Heart left ventricle (tissue), 16 donors: Measurements from ENCODE around the gene SEC14L3. TPM values are rescaled to one million over a fixed set of nuclear protein-coding genes. Genes with fewer than 3 reads are reported as not detected.
A peak's percentile ranks its signal among the peaks of the same experiment; 100 is the strongest.
"Not testable (repeated sequence)": the region's sequence is repeated elsewhere in the genome, so short reads cannot be mapped to it uniquely, and the experiment has no call there.

Experiments
- ATAC-seq, 4 donors: fragments of 200-7000 bp; cut with Tn5 transposase; one replicate each; pipeline ENCODE4 v1.9.1; 2020 to 2022; ENCODE audit warnings: moderate library complexity in 4 of 4, mild to moderate bottlenecking in 3 of 4, moderate number of reproducible peaks in 1 of 4
- DNase-seq, 5 donors: peaks; one replicate each; pipeline ENCODE4 v3.0.0-alpha.2; 2020
- H3K27ac ChIP-seq, 12 donors: fragments of 200-600 bp; sonication (generic) in 4 of 12; one replicate each; pipeline versions ENCODE4 v1.5.0 to v1.8.0; 2016 to 2022; ENCODE audit warnings: mild to moderate bottlenecking in 2 of 12
- H3K27me3 ChIP-seq, 9 donors: fragments of 200-600 bp; sonication (generic) in 2 of 9; one replicate each; pipeline versions ENCODE4 v1.5.1 to v1.8.0; 2016 to 2022; ENCODE audit warnings: mild to moderate bottlenecking in 3 of 9
- H3K36me3 ChIP-seq, 9 donors: fragments of 200-600 bp; sonication (generic) in 2 of 9; one replicate each; pipeline versions ENCODE4 v1.5.0 to v1.8.0; 2018 to 2022; ENCODE audit warnings: mild to moderate bottlenecking in 2 of 9
- H3K4me1 ChIP-seq, 12 donors: fragments of 200-600 bp; sonication (generic) in 4 of 12; one replicate each; pipeline versions ENCODE4 v1.5.0 to v1.8.0; 2016 to 2022; ENCODE audit warnings: mild to moderate bottlenecking in 3 of 12
- H3K4me3 ChIP-seq, 12 donors: fragments of 200-600 bp; sonication (generic) in 4 of 12; one replicate each; pipeline versions ENCODE4 v1.5.0 to v1.8.0; 2017 to 2022; ENCODE audit warnings: mild to moderate bottlenecking in 9 of 12, moderate library complexity in 4 of 12
- H3K9me3 ChIP-seq, 12 donors: fragments of 200-600 bp; sonication (generic) in 4 of 12; one replicate each; pipeline versions ENCODE4 v1.5.0 to v1.8.0; 2016 to 2022; ENCODE audit warnings: mild to moderate bottlenecking in 1 of 12
- CTCF ChIP-seq, 12 donors: fragments of 200-600 bp; sonication (generic) in 4 of 12; IDR thresholded peaks; one replicate each; pipeline versions ENCODE4 v1.5.0 to v1.8.0; 2018 to 2022; ENCODE audit warnings: antibody characterized with exemption in 12 of 12, mild to moderate bottlenecking in 5 of 12
- POLR2A ChIP-seq, 2 donors: fragments of 450-650 bp; IDR thresholded peaks; one replicate each; pipeline ENCODE4 v1.6.1; 2017; ENCODE audit warnings: antibody characterized with exemption in 2 of 2, mild to moderate bottlenecking in 2 of 2, moderate library complexity in 2 of 2
- WGBS, 4 donors: extraction: QIAGEN DNeasy Blood & Tissue Kit in 2 of 4; methylation state at CpG; one replicate each; pipeline versions ENCODE4 v1.1.5 to v1.1.7; 2013 to 2018; 5-methylcytosine and 5-hydroxymethylcytosine counted together
- intact Hi-C, 10 donors: fragments of 100-400 bp; cut with DNase I; formaldehyde crosslinking; loops; one replicate each; pipeline versions ENCODE4 v1.11.1 to v1.14.2; 2022
- polyA plus RNA-seq, 2 donors: library from polyadenylated mRNA; stranded (reverse); fragments of 200-250 nt; gene quantifications; one replicate each; pipeline ENCODE4 v1.2.3, GENCODE V29; 2013
- total RNA-seq, 9 donors: library from RNA; depleted of rRNA in 2 of 9; stranded (reverse); fragments of >200 nt in 2 of 9; fragmentation: NEBNext Ultra II Directional in 3 of 9; extraction: Animal tissue kit (Norgen Biotek cat#: 25700) in 3 of 9; gene quantifications; one replicate each; pipeline versions ENCODE4 v1.1.0 to v1.2.4, GENCODE V29; 2016 to 2023
- donor health status: ischemic (EF 13 %, LVEDD 7.1; RV severe dilation, severe dysfunction).
- donor health status: healthy with polysubstance abuse.
- donor health status: DM: no; HTN: yes; CAD: no.
- donor health status: DM: no; HTN: no; CAD: no.
- donor health status: ischemic (EF 25% LVEDD 6.9; RV normal size, moderate dysfunction).
- donor health status: ischemic (EF 25% LVEDD 5.7; RV mildly dilated, moderate dysfunction).
- donor health status: healthy.
- donor health status: DM: yes; HTN: yes; CAD: no.
- donor health status: ischemic (EF 35%, LVEDD 5.7; RV mildly dilated, moderate dysfunction).
- donor health status: nonischemic (EF 11% LVEDD 7.7; RV severe dilation, severe dysfunction).
- donor health status: DM: yes; HTN: yes; CAD: no.
- donor health status: PGD.
- donor health status: ischemic (EF 29% LVEDD 5.4; RV normal size, mild dysfunction).
- donor health status: nonischemic (EF 23%, LVEDD 6.1; RV moderate dilation, normal function).

The SEC14L3 gene
- total and polyA plus RNA-seq, 11 donors, result not detected

DNA sequence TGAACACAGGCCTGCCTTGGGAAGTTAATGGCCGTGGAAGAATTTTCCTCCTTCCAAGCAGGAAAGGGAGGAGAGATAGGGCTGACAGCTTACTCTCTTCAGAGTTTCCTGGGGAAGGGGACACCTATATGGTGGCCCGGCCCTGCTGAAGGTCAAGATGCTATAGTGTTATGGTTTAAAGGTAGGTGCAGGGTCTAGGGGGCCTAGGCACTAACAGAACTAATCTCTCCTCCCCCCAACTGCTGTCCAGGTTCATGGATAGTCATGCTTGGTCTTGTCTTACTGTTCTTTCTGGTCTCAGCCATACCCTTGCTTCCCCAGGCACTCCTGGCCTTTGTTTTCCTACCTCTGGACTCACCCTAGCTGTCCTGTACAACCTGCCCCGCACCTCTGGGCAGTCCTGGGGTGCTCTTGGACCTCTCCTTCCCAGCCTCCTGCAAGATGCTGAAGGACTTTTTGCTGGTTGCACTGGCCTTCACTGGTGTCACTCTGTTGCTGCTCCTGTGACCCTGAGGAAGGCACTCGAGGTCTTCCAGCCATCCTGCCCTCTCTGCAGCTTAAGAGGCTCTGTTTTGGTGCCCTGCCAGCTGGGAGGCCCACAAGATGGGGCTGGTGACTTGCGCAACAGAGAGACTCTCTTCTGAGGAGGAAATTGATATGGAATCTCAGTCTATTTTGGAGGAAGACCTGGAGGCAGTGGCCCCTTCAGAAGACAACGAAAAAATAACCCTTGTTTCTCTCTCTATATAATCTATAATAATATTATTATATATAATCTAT is 17.9 kb downstream of the SEC14L3 start:
- no peak for ATAC-seq
- intact Hi-C loops, result no loop called here
- H3K9me3 ChIP-seq, result no peaks in the 10 kb centered on the region
- 54 to 60% (median 56%) methylated on average over 6 of the region's 6 CpGs for WGBS, 4 donors
- no peaks in the 10 kb centered on the region for H3K36me3 ChIP-seq
- H3K27me3 ChIP-seq, result peaks cover 0 to 23% (median 0%) of the 10 kb centered on the region in 9 donors
- H3K27ac ChIP-seq, result no peak overlapping the region
- TF ChIP-seq CTCF (IDR thresholded peaks at IDR 0.05) (no peak), POLR2A (IDR thresholded peaks at IDR 0.05) (no peak)
- DNase-seq, result no peak
- H3K4me3 ChIP-seq, result no peak overlapping the region
- H3K4me1 ChIP-seq, result no peaks in the 10 kb centered on the region

DNA sequence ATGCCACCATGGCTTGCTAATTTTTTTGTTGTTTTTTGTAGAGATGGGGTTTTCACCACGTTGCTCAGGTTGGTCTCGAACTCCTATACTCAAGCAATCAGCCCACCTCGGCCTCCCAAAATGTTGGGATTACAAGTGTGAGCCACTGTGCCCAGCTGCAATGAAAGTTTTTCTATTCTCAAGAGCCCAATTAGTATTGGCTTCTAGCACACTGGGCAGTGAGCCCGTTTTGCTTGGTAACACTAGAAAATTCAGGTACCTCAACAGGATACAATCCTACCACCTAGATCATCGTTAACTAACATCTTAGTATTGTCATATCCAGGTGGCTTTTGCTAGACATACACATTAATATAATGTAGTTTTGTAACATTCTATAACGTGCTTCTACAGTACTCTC is 19.0 kb downstream of the SEC14L3 start:
- no peak for DNase-seq
- Histone ChIP-seq H3K9me3 (no peaks in the 10 kb centered on the region), H3K36me3 (no peaks in the 10 kb centered on the region), H3K27ac (no peak overlapping the region), H3K4me3 (no peak overlapping the region), H3K4me1 (no peaks in the 10 kb centered on the region), H3K27me3 (peaks cover 0 to 23% (median 0%) of the 10 kb centered on the region in 9 donors)
- 81 to 83% (median 81%) methylated on average over 6 of the region's 6 CpGs for WGBS, 4 donors
- intact Hi-C loops, result no loop called here
- no peak for TF ChIP-seq POLR2A (IDR thresholded peaks at IDR 0.05)
- TF ChIP-seq CTCF (IDR thresholded peaks at IDR 0.05), result no peak
- ATAC-seq, result no peak

GRCh38 chr22:30451488-30451887 is 20.3 kb downstream of the SEC14L3 start:
- H3K36me3 ChIP-seq, H3K9me3 ChIP-seq, DNase-seq, H3K4me1 ChIP-seq, H3K4me3 ChIP-seq, ATAC-seq, H3K27ac ChIP-seq, intact Hi-C loops: not testable (repeated sequence)
- WGBS, 4 donors, result 23 to 37% (median 32%) methylated on average over 8 to 9 of the region's 9 CpGs
- peaks cover 0 to 30% (median 0%) of the 10 kb centered on the region in 9 donors for H3K27me3 ChIP-seq

DNA sequence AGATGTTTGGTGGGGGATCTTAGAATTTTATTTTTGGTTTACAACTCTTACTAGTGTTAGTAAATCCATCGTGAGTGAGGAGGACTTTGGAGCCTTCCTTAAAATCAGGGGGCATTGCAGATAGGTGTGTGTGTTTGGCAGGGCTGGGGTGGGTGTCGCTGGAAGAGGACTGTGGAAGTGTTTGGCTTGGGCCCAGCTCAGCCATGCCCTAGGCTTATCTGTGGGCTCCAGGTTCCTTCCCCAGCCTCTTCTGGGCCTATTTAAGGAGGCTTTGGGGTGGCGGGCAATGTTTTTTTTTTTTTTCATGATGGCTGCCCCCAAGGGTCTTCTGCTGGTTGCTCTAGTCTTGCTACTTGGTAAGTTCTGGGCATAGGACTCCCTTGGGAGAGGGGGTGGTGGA is 24.2 kb downstream of the SEC14L3 start:
- no peaks in the 10 kb centered on the region for H3K9me3 ChIP-seq
- DNase-seq, result peak in 1 of 5 donors; percentile 9
- no peak overlapping the region for H3K27ac ChIP-seq
- TF ChIP-seq POLR2A (IDR thresholded peaks at IDR 0.05) (no peak), CTCF (IDR thresholded peaks at IDR 0.05) (no peak)
- no peak for ATAC-seq
- peaks cover 0 to 32% (median 0%) of the 10 kb centered on the region in 9 donors for H3K27me3 ChIP-seq
- H3K4me1 ChIP-seq, result peaks cover 0 to 4% (median 0%) of the 10 kb centered on the region in 12 donors
- no peak overlapping the region for H3K4me3 ChIP-seq
- H3K36me3 ChIP-seq, result no peaks in the 10 kb centered on the region
- WGBS, 4 donors, result 82 to 98% (median 93%) methylated on average over 3 of the region's 3 CpGs
- intact Hi-C loops, result loop anchor here in 2 of 10 donors (10.0 kb wide), 1 partner anchor 307 kb away; no protein-coding TSS in a partner anchor
